Measurements from ENCODE around the gene CIAPIN1.

CIAPIN1 gene

GRCh38 chr16:57484515-57485005 lies 37.4 kb upstream of the CIAPIN1 start:
- Histone ChIP-seq H3F3A (ENCODE audit: insufficient read depth) (no peaks in the 10 kb centered on the region), H3K36me3 (ENCODE audit: low read length) (no peaks in the 10 kb centered on the region), H3K4me2 (ENCODE audit: low read depth, low read length, poor library complexity, severe bottlenecking) (no peak overlapping the region), H3K9me2 (replicated peaks; ENCODE audit: insufficient read depth, low read length) (no peaks in the 10 kb centered on the region), H3K4me3 (ENCODE audit: insufficient read depth, low read length, poor library complexity, severe bottlenecking) (no peak overlapping the region), H3K27me3 (ENCODE audit: low read length) (no peaks in the 10 kb centered on the region), H3K9ac (ENCODE audit: low read length) (no peak overlapping the region), H4K20me1 (ENCODE audit: low read depth, low read length) (no peaks in the 10 kb centered on the region), H2AFZ (ENCODE audit: low read depth, low read length, severe bottlenecking) (no peak overlapping the region), H3K79me2 (ENCODE audit: insufficient read depth, low read length) (no peaks in the 10 kb centered on the region), H3K9me3 (ENCODE audit: insufficient read depth, low read length) (no peaks in the 10 kb centered on the region), H3K27ac (ENCODE audit: low read depth, low read length) (no peak overlapping the region)
- TF ChIP-seq, protein P1, sequence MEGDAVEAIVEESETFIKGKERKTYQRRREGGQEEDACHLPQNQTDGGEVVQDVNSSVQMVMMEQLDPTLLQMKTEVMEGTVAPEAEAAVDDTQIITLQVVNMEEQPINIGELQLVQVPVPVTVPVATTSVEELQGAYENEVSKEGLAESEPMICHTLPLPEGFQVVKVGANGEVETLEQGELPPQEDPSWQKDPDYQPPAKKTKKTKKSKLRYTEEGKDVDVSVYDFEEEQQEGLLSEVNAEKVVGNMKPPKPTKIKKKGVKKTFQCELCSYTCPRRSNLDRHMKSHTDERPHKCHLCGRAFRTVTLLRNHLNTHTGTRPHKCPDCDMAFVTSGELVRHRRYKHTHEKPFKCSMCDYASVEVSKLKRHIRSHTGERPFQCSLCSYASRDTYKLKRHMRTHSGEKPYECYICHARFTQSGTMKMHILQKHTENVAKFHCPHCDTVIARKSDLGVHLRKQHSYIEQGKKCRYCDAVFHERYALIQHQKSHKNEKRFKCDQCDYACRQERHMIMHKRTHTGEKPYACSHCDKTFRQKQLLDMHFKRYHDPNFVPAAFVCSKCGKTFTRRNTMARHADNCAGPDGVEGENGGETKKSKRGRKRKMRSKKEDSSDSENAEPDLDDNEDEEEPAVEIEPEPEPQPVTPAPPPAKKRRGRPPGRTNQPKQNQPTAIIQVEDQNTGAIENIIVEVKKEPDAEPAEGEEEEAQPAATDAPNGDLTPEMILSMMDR (IDR thresholded peaks at IDR 0.05; ENCODE audit: insufficient read depth, low read length, poor library complexity, severe bottlenecking): no peak
- no peak for TF ChIP-seq EZH2phosphoT487 (conservative IDR thresholded peaks at IDR 0.05; ENCODE audit: low read length)

- Histone ChIP-seq H2AFZ (ENCODE audit: low read depth, low read length, severe bottlenecking) (no peak overlapping the region), H3K4me2 (ENCODE audit: low read depth, low read length, poor library complexity, severe bottlenecking) (no peak overlapping the region), H4K20me1 (ENCODE audit: low read depth, low read length) (no peaks in the 10 kb centered on the region), H3K9ac (ENCODE audit: low read length) (no peak overlapping the region), H3K9me3 (ENCODE audit: insufficient read depth, low read length) (no peaks in the 10 kb centered on the region), H3K27me3 (ENCODE audit: low read length) (no peaks in the 10 kb centered on the region), H3K9me2 (replicated peaks; ENCODE audit: insufficient read depth, low read length) (no peaks in the 10 kb centered on the region), H3K27ac (ENCODE audit: low read depth, low read length) (no peak overlapping the region), H3K4me3 (ENCODE audit: insufficient read depth, low read length, poor library complexity, severe bottlenecking) (no peak overlapping the region), H3F3A (ENCODE audit: insufficient read depth) (no peaks in the 10 kb centered on the region), H3K79me2 (ENCODE audit: insufficient read depth, low read length) (no peaks in the 10 kb centered on the region), H3K36me3 (ENCODE audit: low read length) (no peaks in the 10 kb centered on the region)
- TF ChIP-seq EZH2phosphoT487 (conservative IDR thresholded peaks at IDR 0.05; ENCODE audit: low read length): no peak
- TF ChIP-seq, protein P1 (IDR thresholded peaks at IDR 0.05; ENCODE audit: insufficient read depth, low read length, poor library complexity, severe bottlenecking): no peak
Observed at GRCh38 chr16:57483725-57484514, 36.7 kb upstream of the CIAPIN1 start.

- H3K4me2 ChIP-seq (ENCODE audit: low read depth, low read length, poor library complexity, severe bottlenecking): no peak overlapping the region
- no peaks in the 10 kb centered on the region for H3K79me2 ChIP-seq (ENCODE audit: insufficient read depth, low read length)
- no peak overlapping the region for H2AFZ ChIP-seq (ENCODE audit: low read depth, low read length, severe bottlenecking)
- no peaks in the 10 kb centered on the region for H4K20me1 ChIP-seq (ENCODE audit: low read depth, low read length)
- TF ChIP-seq, protein P1 (IDR thresholded peaks at IDR 0.05; ENCODE audit: insufficient read depth, low read length, poor library complexity, severe bottlenecking): no peak
- TF ChIP-seq EZH2phosphoT487 (conservative IDR thresholded peaks at IDR 0.05; ENCODE audit: low read length): no peak
- no peaks in the 10 kb centered on the region for H3K36me3 ChIP-seq (ENCODE audit: low read length)
- H3K9me2 ChIP-seq (replicated peaks; ENCODE audit: insufficient read depth, low read length): no peaks in the 10 kb centered on the region
- H3K27me3 ChIP-seq (ENCODE audit: low read length): no peaks in the 10 kb centered on the region
- H3K27ac ChIP-seq (ENCODE audit: low read depth, low read length): no peak overlapping the region
- no peak overlapping the region for H3K9ac ChIP-seq (ENCODE audit: low read length)
- no peaks in the 10 kb centered on the region for H3K9me3 ChIP-seq (ENCODE audit: insufficient read depth, low read length)
- no peaks in the 10 kb centered on the region for H3F3A ChIP-seq (ENCODE audit: insufficient read depth)
- no peak overlapping the region for H3K4me3 ChIP-seq (ENCODE audit: insufficient read depth, low read length, poor library complexity, severe bottlenecking)
Observed at GRCh38 chr16:57482845-57483545, 35.8 kb upstream of the CIAPIN1 start.
